Effector memory CD4-positive, alpha-beta T cell (primary cell): ENCODE data around the gene BRAT1.
"Not testable (repeated sequence)": the region's sequence is repeated elsewhere in the genome, so short reads cannot be mapped to it uniquely, and the experiment has no call there.

ENCODE experiments used
- DNase-seq, 3 donors: peaks; one replicate each; pipeline ENCODE4 v3.0.0-alpha.2; 2020
- H3K27ac ChIP-seq: 2 replicates; pipeline ENCODE4 v1.7.0; 2013; ENCODE audit warnings: mild to moderate bottlenecking, low read length, moderate library complexity; ENCODE audit not compliant: insufficient read depth, poor library complexity, severe bottlenecking
- H3K27me3 ChIP-seq: replicated peaks from 2 replicates; pipeline ENCODE4 v1.7.0; 2013; ENCODE audit warnings: mild to moderate bottlenecking, low read length; ENCODE audit not compliant: insufficient read depth, control insufficient read depth, poor library complexity, severe bottlenecking
- H3K36me3 ChIP-seq: 2 replicates; pipeline ENCODE4 v1.7.0; 2013; ENCODE audit warnings: mild to moderate bottlenecking, low read length, moderate library complexity; ENCODE audit not compliant: control insufficient read depth, insufficient read depth
- H3K4me1 ChIP-seq: 2 replicates; pipeline ENCODE4 v1.7.0; 2013; ENCODE audit warnings: low read length, mild to moderate bottlenecking; ENCODE audit not compliant: control insufficient read depth, insufficient read depth, poor library complexity, severe bottlenecking
- H3K4me3 ChIP-seq: 2 replicates; pipeline ENCODE4 v1.7.0; 2013; ENCODE audit warnings: low read length, low read depth, mild to moderate bottlenecking; ENCODE audit not compliant: insufficient read depth, poor library complexity, severe bottlenecking
- H3K9me3 ChIP-seq: 2 replicates; pipeline ENCODE4 v1.7.0; 2013; ENCODE audit warnings: mild to moderate bottlenecking, low read length, moderate library complexity; ENCODE audit not compliant: control insufficient read depth

Gene BRAT1

DNA sequence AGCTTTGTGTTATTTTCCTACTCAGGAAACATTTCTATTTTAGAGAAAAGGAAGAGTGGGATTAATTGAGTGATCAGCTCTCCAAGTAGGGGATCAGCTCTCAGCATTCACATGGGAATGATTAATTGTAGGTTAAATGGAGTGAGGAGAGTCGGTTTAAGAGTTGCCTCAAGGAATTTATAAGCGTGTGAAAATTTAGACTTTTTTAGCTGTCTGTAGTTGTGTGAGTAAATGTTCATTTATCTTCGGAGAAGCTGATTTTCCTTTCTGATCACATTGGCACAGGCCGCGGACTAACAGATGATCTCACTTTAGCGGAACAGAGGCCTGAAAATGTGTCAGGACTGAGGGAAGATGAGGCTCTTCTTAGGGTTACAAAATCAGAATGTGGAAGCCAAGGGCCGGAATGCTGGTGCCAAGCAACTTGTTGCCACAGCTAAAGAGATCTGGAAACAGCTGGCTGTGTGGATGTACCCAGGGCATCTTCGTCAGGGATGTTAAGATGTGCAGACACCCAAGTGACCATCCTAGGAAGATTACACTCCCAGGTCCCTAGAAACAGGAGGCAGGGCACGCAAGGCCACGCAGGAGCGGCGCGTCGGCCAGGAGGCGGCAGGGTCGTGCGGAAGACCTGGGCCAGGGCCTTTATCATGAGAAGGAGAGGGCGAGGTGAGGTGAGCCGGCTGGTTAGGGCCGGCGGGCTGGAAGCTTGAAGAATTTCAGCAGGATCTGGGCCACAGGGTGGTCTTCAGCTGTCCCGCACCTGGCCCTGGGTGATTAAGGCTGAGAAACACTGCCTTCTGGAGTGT is 41.3 kb upstream of the BRAT1 start:
- Histone ChIP-seq H3K4me3 (no peak overlapping the region), H3K9me3 (no peaks in the 10 kb centered on the region), H3K4me1 (no peaks in the 10 kb centered on the region), H3K36me3 (peaks cover 10% of the 10 kb centered on the region), H3K27me3 (no peaks in the 10 kb centered on the region), H3K27ac (no peak overlapping the region)
- no peak for DNase-seq

DNA sequence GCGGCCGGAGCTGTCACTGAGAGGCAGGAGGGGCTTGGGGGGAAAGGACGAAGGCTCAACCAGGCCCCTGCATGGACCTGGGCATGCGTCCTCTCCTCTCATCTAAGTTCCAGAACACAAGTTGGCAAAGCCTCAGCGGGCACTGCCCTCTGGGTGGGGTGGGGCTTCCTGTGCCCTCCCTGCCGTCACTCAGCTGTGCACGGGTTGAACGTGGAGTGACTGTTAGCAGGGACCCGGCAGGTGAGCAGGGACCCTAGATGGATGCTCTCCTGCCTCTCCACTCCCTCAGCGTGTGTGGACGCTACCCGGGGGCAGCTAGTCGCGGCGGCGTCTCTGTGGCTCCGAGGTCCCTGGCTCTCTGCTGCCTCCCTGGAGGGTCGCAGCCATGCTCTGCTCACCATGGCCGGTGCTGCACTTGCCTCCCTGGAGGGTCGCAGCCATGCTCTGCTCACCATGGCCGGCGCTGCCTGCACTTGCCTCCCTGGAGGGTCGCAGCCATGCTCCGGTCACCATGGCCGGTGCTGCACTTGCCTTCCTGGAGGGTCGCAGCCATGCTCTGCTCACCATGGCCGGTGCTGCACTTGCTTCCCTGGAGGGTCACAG is 40.0 kb upstream of the BRAT1 start:
- Histone ChIP-seq H3K4me1 (no peaks in the 10 kb centered on the region), H3K27ac (no peak overlapping the region), H3K4me3 (no peak overlapping the region), H3K9me3 (no peaks in the 10 kb centered on the region), H3K36me3 (peaks cover 16% of the 10 kb centered on the region), H3K27me3 (no peaks in the 10 kb centered on the region)
- no peak for DNase-seq

DNA sequence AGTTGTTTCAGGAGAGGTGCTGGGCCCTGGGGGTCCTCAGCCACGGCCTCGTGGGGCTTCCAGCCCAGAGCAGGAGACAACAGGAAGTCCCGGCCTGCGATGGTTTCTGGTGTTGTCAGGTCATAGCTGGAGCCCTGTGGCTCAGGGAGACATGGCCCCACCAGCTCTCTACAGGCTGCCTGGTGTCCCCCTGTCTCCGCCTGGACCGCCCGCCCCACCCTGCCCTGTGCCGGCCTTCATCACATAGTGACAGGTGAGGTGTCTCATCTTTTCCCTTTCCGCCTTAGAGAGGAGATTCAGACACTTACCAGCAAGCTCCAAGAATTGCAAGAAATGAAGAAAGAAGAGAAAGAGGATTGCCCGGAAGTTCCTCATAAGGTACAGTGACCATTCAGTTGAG is 39.3 kb upstream of the BRAT1 start:
- Histone ChIP-seq H3K36me3 (peaks cover 16% of the 10 kb centered on the region), H3K4me1 (no peaks in the 10 kb centered on the region), H3K4me3 (no peak overlapping the region), H3K27ac (no peak overlapping the region), H3K27me3 (no peaks in the 10 kb centered on the region), H3K9me3 (no peaks in the 10 kb centered on the region)
- no peak for DNase-seq

DNA sequence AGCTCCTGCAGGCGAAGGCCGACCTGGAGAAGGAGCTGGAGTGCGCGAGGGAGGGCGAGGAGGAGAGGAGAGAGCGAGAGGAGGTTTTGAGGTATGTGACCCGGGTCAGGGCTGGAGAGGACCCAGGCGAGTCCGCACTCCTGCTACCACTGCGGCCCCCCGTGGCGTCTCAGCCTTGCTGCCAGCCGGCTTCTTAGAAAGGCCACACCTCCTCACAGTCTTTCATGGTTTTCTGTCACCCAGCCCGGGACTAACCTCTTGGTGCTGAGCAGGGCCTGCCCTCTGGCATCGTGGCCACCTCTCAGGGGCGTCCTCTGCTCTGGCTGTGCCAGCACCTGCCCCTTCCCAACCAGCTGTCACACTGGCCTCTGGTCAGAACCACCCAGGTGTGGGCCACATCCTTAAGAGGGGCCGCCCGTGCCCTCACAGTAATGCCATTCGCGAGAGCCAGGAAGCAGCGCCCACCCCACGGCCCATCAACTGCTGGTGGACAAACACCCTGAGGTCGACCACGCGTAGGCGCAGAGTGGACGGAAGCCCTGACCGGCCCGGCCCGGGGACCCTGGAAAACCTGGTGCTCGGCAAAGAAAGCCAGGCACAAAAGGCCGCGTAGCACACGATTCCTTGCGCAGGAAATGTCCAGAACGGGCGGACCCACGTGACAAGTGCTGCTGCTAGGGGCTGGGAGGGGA is 37.9 kb upstream of the BRAT1 start:
- no peak for DNase-seq
- no peaks in the 10 kb centered on the region for H3K4me1 ChIP-seq
- no peaks in the 10 kb centered on the region for H3K27me3 ChIP-seq
- H3K36me3 ChIP-seq, result peaks cover 16% of the 10 kb centered on the region
- H3K4me3 ChIP-seq, result no peak overlapping the region
- no peaks in the 10 kb centered on the region for H3K9me3 ChIP-seq
- no peak overlapping the region for H3K27ac ChIP-seq

DNA sequence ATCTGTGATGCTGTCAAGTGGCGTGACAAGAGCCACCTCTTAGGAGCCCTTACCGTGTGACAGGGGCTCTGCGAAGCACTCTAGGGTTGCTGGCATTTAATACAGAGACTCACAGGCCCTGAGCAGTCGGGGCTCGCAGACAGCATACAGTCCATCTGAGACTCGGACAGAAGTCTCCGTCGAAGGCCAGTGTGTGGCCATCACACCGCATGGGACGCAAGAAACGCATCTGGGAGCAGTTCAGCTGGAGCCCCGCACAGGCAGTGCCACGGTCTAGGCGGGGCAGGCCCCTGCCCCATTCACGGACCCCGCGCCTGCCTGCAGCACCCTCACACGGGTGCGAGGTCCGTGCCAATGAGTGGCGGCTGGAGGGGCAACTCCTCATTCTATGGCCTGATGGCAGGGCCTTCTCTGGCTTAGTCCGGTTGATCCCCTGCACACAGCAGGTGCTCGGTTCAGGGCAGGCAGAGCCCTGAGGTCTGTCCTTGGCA is 37.1 kb upstream of the BRAT1 start:
- Histone ChIP-seq H3K27me3 (no peaks in the 10 kb centered on the region), H3K4me3 (no peak overlapping the region), H3K27ac (no peak overlapping the region), H3K4me1 (no peaks in the 10 kb centered on the region), H3K36me3 (peaks cover 16% of the 10 kb centered on the region), H3K9me3 (no peaks in the 10 kb centered on the region)
- DNase-seq, result no peak

DNA sequence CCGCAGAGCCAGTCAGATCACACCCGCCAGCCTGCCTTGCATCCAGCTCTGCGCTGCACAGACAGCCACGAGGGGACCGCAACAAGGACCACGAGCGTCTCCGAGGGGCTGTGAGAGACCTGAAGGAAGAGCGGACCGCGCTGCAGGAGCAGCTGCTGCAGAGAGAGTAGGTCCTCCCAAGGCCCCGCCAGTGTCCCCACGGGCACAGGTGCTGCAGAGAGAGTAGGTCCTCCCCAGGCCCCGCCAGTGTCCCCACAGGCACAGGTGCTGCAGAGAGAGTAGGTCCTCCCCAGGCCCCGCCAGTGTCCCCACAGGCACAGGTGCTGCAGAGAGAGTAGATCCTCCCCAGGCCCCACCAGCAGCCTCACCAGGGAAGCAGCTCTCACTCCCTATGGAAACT is 34.6 kb upstream of the BRAT1 start:
- H3K36me3 ChIP-seq, result peaks cover 16% of the 10 kb centered on the region
- not testable (repeated sequence) for H3K4me1 ChIP-seq, H3K27ac ChIP-seq, H3K27me3 ChIP-seq, H3K4me3 ChIP-seq, DNase-seq, H3K9me3 ChIP-seq

DNA sequence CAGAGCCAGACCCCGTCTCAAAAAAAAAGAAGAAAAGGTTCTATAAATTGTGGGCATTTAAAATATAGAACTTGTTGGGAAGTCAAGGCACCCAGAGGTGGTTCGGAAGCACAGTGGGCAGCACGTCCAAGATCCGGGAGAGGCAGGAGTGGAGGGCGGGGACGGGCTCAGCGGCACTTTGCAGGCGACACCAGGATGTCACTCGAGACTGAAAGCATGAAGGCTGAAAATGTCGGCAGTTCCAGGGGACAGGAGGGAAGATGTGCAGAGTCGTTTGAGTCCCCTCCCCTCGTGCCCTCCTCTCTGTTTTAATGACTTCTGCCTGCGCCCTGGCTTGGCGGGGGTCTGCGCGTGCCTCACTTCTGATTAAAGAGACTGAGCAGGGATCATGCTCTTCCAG is 34.0 kb upstream of the BRAT1 start:
- Histone ChIP-seq H3K4me3 (no peak overlapping the region), H3K9me3 (no peaks in the 10 kb centered on the region), H3K36me3 (peaks cover 16% of the 10 kb centered on the region), H3K27me3 (no peaks in the 10 kb centered on the region), H3K27ac (no peak overlapping the region), H3K4me1 (no peaks in the 10 kb centered on the region)
- no peak for DNase-seq

DNA sequence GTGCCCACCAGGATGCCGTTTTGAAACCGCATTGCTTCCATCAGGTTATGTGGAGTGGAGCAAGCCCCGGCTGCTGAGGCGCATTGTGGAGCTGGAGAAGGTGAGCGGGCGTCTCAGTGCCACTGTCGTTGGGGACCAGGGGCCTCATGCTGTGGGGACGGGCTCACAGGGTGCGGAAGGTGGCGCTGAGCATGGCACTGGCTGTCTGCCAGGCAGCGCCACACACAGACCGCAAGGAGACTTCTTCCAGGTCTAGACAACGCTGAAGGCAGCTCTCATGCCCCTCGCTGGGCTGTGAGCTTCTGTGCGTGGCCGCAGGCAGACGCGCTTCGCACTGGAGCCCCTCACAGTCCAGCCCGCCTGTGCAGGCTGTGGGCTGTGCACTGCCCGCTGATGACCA is 32.5 kb upstream of the BRAT1 start:
- Histone ChIP-seq H3K4me3 (no peak overlapping the region), H3K9me3 (no peaks in the 10 kb centered on the region), H3K27ac (no peak overlapping the region), H3K27me3 (no peaks in the 10 kb centered on the region), H3K36me3 (peaks cover 14% of the 10 kb centered on the region), H3K4me1 (no peaks in the 10 kb centered on the region)
- no peak for DNase-seq

DNA sequence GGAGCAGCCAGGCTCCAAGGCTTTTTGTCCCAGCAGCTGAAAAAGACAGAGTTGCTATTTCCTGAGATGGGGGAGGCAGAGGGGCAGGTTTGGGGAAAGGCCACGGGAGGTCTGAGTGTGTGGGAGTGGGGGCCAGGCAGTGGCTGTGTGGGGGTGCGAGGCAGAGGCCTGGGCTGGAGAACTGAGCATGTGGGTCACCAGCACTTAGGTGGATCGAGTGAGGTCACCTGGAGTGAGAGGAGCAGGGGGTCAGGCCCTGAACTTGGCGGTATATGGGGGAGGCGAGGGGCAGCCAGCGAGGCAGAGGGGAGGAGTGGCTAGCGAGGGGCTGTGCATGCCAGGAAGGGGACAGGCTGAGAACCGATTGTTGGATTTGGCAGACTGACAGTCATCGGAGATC is 31.8 kb upstream of the BRAT1 start:
- no peaks in the 10 kb centered on the region for H3K27me3 ChIP-seq
- H3K27ac ChIP-seq, result no peak overlapping the region
- H3K4me3 ChIP-seq, result no peak overlapping the region
- H3K4me1 ChIP-seq, result no peaks in the 10 kb centered on the region
- peaks cover 8% of the 10 kb centered on the region for H3K36me3 ChIP-seq
- no peak for DNase-seq
- no peaks in the 10 kb centered on the region for H3K9me3 ChIP-seq
